Left hindlimb (tissue), 1 donor: ENCODE measurements around the gene SLC12A3.
"Not testable (repeated sequence)": the region's sequence is repeated elsewhere in the genome, so short reads cannot be mapped to it uniquely, and the experiment has no call there.

ENCODE experiments used
- DNase-seq: peaks from one replicate; pipeline ENCODE4 v3.0.0-alpha.2; 2018

SLC12A3 gene

DNA sequence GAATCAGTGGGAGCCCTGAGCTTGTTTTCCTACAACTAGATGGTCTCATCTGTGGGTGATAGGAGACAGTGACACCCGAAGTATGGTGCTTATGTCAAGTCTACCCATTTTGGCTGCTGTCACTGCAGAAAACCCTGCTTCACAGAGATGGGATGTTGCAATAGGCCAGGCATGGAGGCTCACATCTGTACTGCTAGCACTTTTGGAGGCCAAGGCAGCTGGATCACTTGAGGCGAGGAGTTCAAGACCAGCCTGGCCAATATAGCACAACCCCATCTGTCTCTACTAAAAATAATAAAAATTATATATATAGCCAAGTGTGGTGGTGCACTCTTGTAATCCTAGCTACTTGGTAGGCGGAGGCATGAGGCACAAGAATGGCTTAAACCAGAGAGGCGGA is 64.6 kb downstream of the SLC12A3 start:
- no peak for DNase-seq

DNA sequence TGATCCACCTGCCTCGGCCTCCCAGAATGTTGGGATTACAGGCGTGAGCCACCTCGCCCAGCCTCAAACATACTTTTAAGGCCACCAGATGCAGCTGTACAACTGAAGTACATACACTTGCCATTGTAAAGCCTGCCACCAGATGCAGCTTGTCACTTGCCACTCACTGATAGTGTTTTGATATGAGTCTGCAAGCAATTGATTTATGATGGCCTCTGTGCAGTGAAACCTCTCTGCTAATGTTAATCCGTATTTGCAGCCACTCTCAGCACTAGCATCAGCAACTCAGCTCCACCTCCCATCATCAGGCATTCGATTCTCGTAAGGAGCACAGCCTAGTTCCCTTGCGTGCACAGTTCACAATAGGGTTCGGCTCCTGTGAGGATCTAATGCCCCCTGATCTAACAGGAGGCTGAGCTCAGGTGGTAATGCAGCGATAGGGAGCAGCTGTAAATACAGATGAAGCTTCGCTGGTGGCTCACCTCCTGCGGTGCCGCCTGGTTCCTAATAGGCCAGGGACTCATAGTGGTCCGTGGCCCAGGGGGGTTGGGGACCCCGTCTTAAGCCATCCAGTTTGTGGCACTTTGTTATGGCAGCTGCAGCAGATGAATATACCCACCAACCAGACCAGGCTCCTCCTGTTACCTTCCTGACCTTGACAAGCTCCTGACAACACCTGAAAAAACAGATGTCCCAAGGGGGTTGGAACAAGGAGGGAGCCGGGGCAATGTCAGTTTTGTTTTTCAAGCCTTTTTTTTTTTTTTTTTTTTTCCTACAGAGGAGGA is 65.7 kb downstream of the SLC12A3 start:
- no peak for DNase-seq

DNA sequence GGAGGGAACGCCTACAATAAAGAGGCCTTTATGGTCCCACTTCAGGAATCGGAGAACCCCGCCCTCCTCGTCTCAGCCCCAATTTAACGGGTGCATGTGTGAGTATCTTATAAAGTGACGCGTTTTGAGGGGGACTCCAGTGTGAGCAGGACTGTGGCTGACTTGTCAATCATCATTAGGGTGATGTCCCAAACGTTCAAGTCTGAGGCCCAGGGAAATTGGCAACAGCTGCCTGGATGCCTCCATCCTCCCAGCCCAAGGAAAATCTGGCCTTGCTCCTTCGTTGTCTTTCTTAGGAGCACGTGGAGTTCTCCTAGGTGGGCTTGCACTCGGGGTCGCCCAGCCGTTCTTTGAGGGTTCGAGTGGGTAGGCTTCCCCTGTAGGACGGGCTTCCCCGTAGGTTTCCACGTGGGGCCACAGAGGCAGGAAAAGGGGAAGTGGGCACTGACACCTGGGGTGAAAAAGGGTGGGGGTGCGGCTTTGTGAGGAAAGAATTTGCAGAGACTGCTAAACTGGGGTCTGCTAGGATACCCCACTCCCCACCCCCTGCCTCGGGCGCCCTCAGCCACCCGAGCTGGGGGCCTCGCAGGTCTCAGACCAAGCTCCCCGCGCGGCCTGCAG is 66.4 kb downstream of the SLC12A3 start:
- peak; percentile 61 for DNase-seq

DNA sequence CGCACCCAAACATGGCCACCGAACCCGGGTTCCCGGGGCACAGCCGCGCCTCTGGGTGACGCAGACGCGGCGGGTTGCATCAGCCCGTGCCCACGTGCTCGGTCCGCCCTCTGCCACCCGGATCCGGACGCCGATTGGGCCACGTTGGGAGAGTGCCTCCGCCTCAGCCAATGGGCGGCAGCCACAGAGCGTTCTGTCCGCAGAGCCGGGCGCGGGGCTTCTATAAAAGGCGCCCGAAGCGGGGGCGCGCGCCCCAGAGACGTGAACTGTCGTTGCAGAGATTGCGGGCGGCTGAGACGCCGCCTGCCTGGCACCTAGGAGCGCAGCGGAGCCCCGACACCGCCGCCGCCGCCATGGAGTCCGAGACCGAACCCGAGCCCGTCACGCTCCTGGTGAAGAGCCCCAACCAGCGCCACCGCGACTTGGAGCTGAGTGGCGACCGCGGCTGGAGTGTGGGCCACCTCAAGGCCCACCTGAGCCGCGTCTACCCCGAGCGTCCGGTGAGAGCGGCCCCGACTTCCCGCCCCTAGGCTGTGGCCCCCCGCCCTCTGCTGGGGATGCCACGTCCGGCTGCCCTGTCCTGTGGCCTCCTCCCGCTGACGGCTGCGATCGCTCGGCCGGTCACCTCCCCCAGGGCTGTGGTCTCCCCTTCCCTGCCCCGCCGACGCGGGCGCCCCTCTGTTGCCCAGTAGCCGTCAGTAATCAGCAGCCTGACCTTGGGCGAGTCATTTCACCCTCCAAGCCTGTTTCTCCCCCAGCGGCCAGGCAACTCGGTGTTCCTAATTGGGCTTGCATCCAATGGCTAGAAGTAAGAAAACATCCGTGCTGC is 67.1 kb downstream of the SLC12A3 start, which contains the start of gene HERPUD1:
Gene HERPUD1, plus strand, starts transcription at position 251 of the 829 bp plus-strand sequence. Its CDS starts 103 bp downstream, at position 354.
- peak; percentile 99 for DNase-seq

DNA sequence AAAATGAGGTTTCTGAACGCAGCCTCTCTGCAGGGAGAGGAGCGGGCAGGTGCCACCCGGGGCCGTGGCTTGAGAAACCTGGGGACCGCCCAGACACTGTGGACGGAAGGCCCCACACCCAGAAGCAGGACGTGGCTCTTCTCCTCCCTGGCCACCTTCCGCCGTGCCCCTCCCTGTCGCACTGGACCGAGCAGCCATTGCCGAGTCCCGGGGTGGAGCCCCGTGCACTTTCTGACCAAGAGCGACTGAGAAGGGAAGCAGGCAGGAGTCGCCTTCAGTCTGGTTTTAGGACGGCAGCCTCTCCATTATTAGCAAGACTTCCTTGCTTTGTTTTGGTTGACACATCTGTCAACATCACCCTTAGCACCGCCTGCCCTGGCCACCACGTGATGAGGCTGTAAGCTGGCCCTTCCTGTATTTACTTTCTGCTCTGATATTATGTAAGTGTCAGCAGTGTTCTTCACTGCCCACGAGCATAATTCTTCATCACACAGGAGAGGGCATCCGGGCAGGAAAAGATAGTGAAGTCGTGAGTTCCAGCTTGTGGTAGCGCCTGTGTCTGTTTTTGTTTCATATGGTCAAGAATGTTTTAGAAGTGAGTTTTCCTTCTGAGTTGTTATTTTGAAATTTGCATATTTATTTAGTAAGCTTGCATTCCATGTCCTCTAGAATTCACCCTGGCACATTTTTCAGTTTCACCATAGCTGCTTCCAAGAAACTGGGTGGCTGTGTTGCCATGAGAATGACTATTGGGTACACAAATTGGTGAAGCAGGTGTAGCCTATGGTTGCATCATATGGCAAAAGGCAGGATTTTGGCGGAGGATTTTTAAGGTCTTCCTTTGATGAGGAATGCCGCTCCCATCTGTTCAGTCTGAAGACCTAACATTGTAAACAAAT is 68.0 kb downstream of the SLC12A3 start:
- DNase-seq: peak; percentile 76

DNA sequence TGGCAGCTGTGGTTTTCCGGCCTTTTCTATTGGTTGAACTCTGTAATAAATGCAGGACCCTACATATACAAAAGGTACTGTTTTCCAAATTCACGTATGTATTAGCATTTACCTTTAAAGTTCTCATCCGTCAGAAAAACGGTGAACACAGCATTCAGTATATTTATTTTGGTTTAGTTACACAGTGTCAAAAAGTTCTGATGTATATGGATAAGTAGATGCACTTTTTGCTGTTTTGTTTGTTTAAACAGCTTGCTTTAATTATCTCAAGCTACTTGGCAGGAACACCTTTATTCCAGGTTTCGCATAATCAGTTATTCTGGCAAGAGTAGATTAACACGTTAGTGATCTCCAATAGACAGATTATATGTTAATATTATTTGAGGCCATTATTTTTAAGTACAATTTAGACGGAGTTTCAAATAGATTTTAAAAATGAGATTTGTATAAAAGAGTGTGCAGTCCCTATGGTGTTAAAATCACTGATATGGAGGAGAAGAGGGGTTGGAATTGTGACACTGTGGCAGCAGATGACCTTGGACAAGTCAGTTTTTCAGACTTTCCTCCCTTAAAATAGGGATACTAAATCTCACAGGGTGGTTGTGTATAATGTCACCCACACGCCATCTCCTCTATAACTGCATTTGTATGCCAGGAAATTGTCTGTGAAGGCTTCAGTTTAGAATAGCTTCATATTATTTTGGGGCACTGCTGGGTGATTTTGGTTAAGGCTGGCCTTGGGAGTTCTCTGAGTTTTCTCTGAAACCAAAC is 69.0 kb downstream of the SLC12A3 start:
- DNase-seq: no peak

DNA sequence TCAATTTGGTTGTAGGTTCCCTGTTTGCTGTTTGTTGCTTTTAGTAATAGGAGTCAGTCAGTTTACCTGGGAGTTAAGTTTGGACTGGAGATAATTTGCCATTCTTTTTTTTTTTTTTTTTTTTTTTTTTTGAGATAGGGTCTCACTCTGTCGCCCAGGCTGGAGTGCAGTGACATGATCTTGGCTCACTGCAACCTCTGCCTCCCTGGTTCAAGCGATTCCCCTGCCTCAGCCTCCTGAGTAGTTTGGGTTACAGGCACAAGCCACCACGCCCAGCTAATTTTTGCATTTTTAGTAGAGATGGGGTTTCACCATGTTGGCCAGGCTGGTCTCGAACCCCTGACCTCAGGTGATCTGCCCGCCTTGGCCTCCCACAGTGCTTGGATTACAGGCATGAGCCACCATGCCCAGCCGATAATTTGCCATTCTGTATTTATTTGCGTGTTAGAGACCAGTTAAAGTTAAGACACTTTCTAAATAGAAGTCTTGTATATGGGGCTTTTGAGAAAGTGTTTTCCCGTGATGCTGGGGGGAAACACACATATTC is 69.7 kb downstream of the SLC12A3 start:
- not testable (repeated sequence) for DNase-seq

DNA sequence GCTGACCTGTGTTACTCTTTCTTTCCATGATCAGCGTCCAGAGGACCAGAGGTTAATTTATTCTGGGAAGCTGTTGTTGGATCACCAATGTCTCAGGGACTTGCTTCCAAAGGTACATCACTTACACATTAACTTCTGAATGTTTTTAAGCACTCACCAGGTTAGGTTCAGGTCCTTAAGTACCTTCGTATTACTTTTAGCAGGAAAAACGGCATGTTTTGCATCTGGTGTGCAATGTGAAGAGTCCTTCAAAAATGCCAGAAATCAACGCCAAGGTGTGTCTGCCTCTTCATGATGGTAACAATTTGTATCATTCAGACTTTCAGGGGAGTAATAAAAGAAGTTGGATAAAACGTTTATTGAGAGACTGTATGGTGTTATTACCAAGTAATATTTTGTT is 70.2 kb downstream of the SLC12A3 start:
- no peak for DNase-seq

DNA sequence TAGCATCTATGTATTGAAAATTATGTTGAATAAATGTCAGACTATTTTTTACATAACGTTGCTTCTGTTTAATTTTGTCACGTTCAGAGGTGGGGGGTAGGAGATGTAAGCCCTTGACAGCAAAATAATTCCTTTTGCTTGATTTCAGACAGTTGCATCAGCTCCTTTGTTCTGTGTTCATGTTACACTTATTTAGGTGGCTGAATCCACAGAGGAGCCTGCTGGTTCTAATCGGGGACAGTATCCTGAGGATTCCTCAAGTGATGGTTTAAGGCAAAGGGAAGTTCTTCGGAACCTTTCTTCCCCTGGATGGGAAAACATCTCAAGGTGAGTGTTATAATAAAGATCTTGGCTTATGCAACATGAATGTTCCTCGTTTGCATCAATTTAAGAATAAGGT is 71.5 kb downstream of the SLC12A3 start:
- no peak for DNase-seq

DNA sequence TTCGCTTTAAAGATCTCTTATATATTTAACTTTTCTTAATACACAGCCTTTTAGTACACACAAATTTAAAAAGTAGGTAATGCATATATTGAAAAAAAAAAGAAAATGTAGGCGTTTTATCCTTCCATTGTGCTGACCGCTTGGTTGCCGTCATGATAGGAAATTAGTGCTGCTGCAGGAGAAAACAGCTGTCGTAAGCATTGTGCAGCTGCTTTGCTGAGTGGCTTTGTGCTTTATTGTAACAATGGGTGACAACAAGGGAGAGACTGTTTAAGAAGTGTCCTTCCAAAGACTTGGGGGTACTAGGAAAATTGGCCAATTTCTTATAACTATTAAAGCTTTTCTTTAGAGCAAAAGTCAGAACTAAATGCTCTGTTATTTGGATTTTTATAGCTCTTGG is 71.9 kb downstream of the SLC12A3 start:
- no peak for DNase-seq

DNA sequence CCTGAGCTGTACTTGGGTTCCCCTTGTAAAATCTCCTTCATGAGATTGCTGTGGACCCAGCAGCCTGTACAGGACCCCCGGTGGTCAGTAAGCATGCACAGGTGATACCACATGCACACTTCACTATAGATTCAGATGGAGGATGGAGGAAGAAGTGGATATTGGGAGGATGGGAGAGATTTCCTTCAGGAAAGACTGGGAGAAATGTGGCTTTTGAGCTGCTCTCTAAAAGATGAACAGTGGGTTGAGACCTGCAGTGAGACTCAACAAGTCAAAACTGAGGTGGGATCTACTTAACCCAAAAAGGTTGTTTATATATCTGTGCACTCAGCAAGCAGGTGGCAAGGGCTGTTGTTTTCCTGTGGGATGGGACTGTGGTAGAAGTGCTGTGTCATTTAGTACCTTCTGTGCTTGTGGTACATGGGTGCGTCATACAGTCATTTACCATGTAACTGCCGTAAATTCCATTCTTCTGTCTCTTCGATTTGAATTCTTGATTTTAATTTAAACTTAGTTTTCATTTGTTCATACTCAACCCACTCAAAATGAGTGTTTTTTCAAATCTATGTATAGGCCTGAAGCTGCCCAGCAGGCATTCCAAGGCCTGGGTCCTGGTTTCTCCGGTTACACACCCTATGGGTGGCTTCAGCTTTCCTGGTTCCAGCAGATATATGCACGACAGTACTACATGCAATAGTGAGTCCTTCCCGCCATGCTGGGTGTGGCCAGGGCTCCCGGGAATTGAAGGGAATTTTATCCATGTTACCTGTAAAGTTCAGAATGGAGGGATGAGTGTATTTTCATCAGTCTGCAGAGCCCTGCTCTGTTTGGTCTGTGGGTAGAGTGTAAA is 73.9 kb downstream of the SLC12A3 start:
- no peak for DNase-seq

DNA sequence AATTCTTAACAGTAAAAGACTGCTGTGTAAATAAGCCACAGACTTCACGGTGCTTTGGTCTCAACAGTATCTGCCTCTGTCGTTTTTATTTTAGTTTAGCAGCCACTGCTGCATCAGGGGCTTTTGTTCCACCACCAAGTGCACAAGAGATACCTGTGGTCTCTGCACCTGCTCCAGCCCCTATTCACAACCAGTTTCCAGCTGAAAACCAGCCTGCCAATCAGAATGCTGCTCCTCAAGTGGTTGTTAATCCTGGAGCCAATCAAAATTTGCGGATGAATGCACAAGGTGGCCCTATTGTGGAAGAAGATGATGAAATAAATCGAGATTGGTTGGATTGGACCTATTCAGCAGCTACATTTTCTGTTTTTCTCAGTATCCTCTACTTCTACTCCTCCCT is 74.8 kb downstream of the SLC12A3 start:
- no peak for DNase-seq

DNA sequence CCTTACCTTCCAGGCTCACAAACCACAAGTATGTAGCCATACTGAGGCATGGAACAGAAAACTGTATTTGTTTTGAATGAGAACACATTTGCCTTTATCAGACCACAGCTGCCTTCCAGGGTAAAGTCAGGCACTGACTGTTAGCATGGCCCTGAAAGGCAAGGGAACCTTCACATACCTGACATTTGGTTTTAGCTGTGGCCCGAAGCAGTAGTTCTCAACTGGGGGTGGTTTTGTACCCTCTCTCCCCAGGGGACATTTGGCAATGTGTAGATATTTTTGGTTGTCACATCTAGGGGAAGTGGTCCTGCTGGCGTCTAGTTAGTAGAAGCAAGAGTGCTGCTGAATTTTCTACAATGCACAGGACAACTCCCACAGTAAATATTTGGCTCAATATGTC is 76.1 kb downstream of the SLC12A3 start:
- DNase-seq: no peak

DNA sequence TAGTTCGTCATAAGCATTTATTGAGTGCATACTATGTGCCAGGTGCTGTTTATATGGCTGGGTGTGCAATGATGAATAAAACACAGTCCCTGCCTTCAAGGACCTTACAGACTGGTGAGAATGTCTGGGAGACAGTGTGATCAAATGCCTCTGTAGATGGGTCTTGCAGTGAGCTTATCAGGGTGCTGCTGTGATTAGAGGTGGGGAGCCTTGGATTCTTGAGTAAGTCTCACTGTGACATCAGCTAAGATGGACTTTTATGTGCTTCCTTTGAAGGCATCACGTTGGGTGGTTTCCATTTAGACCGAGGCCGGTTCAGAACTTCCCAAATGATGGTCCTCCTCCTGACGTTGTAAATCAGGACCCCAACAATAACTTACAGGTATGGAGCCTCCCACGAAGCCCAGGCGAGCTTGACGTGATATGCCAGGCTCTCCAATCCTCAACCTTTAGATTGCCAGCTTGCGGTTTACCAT is 76.9 kb downstream of the SLC12A3 start:
- DNase-seq: no peak

DNA sequence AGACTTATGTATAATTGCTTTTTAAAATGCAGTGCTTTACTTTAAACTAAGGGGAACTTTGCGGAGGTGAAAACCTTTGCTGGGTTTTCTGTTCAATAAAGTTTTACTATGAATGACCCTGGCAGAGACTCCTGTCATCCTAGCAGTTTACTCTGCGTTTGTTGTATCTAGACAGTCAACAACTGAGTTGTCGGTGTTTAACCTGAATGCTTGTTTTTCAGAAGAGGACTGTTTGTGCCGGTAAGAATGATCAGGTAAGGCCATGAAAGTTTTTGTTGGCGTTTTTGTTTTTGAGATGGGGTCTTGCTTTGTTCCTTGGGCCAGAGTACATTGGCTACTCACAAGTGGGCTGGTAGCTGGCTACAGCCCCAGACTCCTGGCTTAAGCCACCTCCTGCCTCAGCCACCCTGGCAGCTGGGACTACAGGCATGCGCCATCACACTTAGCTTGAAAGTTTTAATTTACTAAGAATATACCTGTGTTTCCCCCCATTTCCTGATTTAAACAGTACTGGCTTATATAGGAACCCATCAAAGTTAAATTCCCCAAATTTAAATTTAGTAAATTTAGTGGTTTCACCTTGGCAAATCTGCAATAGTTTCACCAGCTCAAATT is 78.9 kb downstream of the SLC12A3 start:
- DNase-seq: no peak

DNA sequence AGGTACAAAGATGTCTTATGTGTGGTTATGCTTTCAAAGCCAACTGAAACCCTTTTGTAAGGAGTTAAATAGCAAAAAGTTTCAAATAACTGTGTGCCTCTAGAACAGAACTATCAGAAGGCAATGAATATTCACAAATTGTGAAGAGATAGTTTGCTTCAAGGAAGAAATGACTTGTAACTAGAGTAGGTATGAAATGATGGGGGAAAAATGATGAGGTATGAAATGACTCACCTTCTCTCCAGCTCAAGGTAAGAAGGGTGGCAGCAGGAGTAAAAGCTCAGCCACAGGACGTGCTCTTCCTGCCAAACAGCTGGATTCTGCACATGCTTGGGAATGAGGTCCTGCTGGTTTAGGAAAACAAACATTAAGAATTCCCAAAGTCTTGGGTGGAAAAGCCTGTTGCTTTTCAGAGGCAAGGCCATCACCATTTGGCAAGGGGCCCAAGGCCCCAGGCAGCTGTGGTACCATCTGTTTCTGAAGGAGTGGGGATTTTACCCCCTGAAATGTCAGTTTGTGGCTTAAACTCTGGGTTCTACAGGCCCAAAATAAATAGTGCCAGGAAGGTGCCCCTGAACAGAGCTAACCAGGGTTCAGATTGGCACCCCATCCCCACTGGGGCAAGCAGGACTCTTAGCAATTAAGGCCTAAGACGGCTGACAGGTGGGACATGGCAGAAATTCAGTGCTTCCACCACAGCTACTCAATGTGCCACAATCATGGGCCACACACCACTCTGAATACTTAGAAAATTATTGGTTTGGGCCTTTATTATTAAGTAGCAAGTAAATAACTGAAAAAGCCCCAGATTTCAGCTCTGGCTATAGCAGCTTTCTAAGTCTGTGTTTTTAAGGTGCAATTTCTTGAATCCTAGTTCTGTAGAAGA is 80.2 kb downstream of the SLC12A3 start:
- no peak for DNase-seq

DNA sequence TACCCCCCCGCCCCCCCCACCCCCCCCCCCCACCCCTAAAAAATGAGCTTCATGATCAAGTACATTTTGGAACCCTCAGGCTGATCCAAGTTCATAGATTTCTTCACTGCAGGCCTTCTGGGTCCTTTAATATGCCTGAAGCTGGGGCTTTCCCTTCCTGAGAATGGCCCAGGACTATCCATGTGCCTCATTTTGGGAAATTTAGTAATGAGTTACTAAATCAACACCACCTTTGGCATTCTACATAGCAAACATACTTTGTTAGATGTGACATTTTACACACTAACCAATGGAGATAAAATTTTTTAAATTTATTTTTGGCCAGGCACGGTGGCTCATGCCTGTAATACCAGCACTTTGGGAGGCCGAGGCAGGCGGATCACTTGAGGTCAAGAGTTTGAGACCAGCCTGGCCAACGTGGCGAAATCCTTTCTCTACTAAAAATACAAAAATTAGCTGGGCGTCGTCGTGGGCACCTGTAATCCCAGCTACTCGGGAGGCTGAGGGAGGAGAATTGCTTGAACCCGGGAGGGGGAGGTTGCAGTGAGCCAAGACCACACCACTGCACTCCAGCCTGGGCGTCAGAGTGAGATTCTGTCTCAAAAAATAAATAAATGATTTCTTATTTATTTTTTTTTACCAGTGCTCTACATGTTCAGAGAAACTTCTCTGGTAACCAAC is 81.0 kb downstream of the SLC12A3 start:
- DNase-seq: no peak
